Activated naive CD8-positive, alpha-beta T cell (primary cell): ENCODE data around the gene BICDL1.
"Not testable (repeated sequence)": the region's sequence is repeated elsewhere in the genome, so short reads cannot be mapped to it uniquely, and the experiment has no call there.

Source experiments
- H3K27ac Mint-ChIP-seq: one replicate; pipeline ENCODE4 v1.8.0; 2021; ENCODE audit warnings: mixed read lengths
- H3K27me3 Mint-ChIP-seq: one replicate; pipeline ENCODE4 v1.8.0; 2021; ENCODE audit warnings: mixed read lengths
- H3K36me3 Mint-ChIP-seq: one replicate; pipeline ENCODE4 v1.8.0; 2021; ENCODE audit warnings: mixed read lengths
- H3K4me1 Mint-ChIP-seq: one replicate; pipeline ENCODE4 v1.8.0; 2021; ENCODE audit warnings: low read depth, mixed read lengths
- H3K4me3 Mint-ChIP-seq: one replicate; pipeline ENCODE4 v1.8.0; 2021; ENCODE audit warnings: mild to moderate bottlenecking, mixed read lengths
- H3K9me3 Mint-ChIP-seq: one replicate; pipeline ENCODE4 v1.8.0; 2021; ENCODE audit warnings: low read depth, mixed read lengths

Gene BICDL1

DNA sequence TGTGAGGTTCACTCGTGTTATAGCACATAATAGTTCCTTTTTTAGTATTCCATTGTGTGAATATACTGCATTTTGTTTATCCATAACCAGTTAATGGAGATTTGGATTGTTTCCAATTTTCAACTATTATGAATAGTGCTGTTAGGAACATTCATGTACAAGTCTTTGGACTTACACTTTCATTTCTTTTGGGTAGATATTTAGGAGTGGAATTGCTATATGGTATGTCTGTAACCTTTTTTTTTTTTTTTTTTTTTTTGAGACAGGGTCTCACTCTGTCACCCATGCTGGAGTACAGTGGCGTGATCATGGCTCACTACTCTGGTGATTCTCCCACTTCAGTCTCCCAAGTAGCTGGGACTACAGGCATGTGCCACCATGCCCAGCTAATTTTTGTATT is 27.2 kb downstream of the BICDL1 start:
- peaks cover 74% of the 10 kb centered on the region for H3K4me1 Mint-ChIP-seq
- peaks cover 19% of the 10 kb centered on the region for H3K36me3 Mint-ChIP-seq
- H3K27ac Mint-ChIP-seq, result peak overlapping the region; percentile 100
- H3K27me3 Mint-ChIP-seq, H3K9me3 Mint-ChIP-seq: not testable (repeated sequence)
- peak overlapping the region; percentile 81 for H3K4me3 Mint-ChIP-seq

- Mint-ChIP-seq H3K4me1 (peaks cover 48% of the 10 kb centered on the region), H3K9me3 (no peaks in the 10 kb centered on the region), H3K27me3 (no peaks in the 10 kb centered on the region), H3K27ac (peak overlapping the region; percentile 61), H3K4me3 (peak overlapping the region; percentile 4), H3K36me3 (peaks cover 25% of the 10 kb centered on the region)
These were observed 30.2 kb downstream of the BICDL1 start for GRCh38 chr12:120019197-120019596.

GRCh38 chr12:120019938-120020337 is 30.9 kb downstream of the BICDL1 start:
- no peaks in the 10 kb centered on the region for H3K9me3 Mint-ChIP-seq
- H3K36me3 Mint-ChIP-seq, result peaks cover 29% of the 10 kb centered on the region
- H3K4me1 Mint-ChIP-seq, result peaks cover 42% of the 10 kb centered on the region
- no peaks in the 10 kb centered on the region for H3K27me3 Mint-ChIP-seq
- peak overlapping the region; percentile 75 for H3K27ac Mint-ChIP-seq
- H3K4me3 Mint-ChIP-seq, result no peak overlapping the region

GRCh38 chr12:120024193-120024592 is 35.2 kb downstream of the BICDL1 start:
- no peaks in the 10 kb centered on the region for H3K27me3 Mint-ChIP-seq
- H3K36me3 Mint-ChIP-seq, result peaks cover 24% of the 10 kb centered on the region
- H3K4me1 Mint-ChIP-seq, result peaks cover 12% of the 10 kb centered on the region
- no peak overlapping the region for H3K4me3 Mint-ChIP-seq
- no peak overlapping the region for H3K27ac Mint-ChIP-seq
- no peaks in the 10 kb centered on the region for H3K9me3 Mint-ChIP-seq

- Mint-ChIP-seq H3K4me1 (peaks cover 9% of the 10 kb centered on the region), H3K4me3 (no peak overlapping the region), H3K27ac (no peak overlapping the region), H3K27me3 (no peaks in the 10 kb centered on the region), H3K36me3 (peaks cover 29% of the 10 kb centered on the region), H3K9me3 (no peaks in the 10 kb centered on the region)
These were observed 36.6 kb downstream of the BICDL1 start for GRCh38 chr12:120025640-120026039.

DNA sequence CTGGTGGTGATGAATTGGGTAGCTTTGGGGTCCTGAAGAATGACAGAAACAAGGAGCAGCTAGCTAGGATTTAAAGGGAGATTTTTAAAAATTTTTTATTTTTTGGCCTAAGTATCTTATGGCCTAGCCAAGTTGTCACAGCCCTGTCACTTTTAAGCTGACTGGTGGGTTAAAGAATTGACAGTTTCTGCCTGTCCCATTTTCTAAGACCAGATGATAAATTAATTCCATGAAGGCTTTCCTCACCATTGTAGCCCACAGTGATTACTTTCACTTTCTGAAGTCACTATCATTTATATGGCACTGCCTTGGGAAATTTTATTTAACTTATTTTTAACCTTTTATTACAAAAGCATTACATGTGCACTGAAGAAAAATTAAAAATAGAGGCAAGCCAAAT is 43.2 kb downstream of the BICDL1 start:
- Mint-ChIP-seq H3K27ac (peak overlapping the region; percentile 58), H3K36me3 (peaks cover 15% of the 10 kb centered on the region)

GRCh38 chr12:120037851-120038250 is 48.8 kb downstream of the BICDL1 start:
- no peak overlapping the region for H3K4me3 Mint-ChIP-seq

More for the DNA sequence above, 43.2 kb downstream of the BICDL1 start:
- Mint-ChIP-seq H3K4me3 (peak overlapping the region; percentile 8), H3K27me3 (no peaks in the 10 kb centered on the region), H3K4me1 (peaks cover 36% of the 10 kb centered on the region), H3K9me3 (no peaks in the 10 kb centered on the region)

GRCh38 chr12:120039711-120040110 is 50.7 kb downstream of the BICDL1 start:
- peaks cover 10% of the 10 kb centered on the region for H3K36me3 Mint-ChIP-seq
- no peaks in the 10 kb centered on the region for H3K9me3 Mint-ChIP-seq
- peaks cover 40% of the 10 kb centered on the region for H3K4me1 Mint-ChIP-seq
- H3K27me3 Mint-ChIP-seq, result no peaks in the 10 kb centered on the region
- H3K4me3 Mint-ChIP-seq, result no peak overlapping the region
- no peak overlapping the region for H3K27ac Mint-ChIP-seq

More at GRCh38 chr12:120037851-120038250, 48.8 kb downstream of the BICDL1 start:
- H3K36me3 Mint-ChIP-seq, result peaks cover 7% of the 10 kb centered on the region
- no peaks in the 10 kb centered on the region for H3K27me3 Mint-ChIP-seq
- no peak overlapping the region for H3K27ac Mint-ChIP-seq
- H3K9me3 Mint-ChIP-seq, result no peaks in the 10 kb centered on the region
- H3K4me1 Mint-ChIP-seq, result peaks cover 45% of the 10 kb centered on the region

- peak overlapping the region; percentile 64 for H3K27ac Mint-ChIP-seq
- peak overlapping the region; percentile 21 for H3K4me3 Mint-ChIP-seq
- H3K27me3 Mint-ChIP-seq, result no peaks in the 10 kb centered on the region
- peaks cover 12% of the 10 kb centered on the region for H3K36me3 Mint-ChIP-seq
- H3K9me3 Mint-ChIP-seq, result no peaks in the 10 kb centered on the region
- H3K4me1 Mint-ChIP-seq, result peaks cover 38% of the 10 kb centered on the region
These were observed 52.6 kb downstream of the BICDL1 start for GRCh38 chr12:120041386-120042231.

DNA sequence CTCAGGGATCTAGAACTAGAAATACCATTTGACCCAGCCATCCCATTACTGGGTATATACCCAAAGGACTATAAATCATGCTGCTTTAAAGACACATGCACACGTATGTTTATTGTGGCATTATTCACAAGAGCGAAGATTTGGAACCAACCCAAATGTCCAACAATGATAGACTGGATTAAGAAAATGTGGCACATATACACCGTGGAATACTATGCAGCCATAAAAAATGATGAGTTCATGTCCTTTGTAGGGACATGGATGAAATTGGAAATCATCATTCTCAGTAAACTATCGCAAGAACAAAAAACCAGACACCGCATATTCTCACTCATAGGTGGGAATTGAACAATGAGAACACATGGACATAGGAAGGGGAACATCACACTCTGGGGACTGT is 56.3 kb downstream of the BICDL1 start:
- Mint-ChIP-seq H3K36me3 (peaks cover 17% of the 10 kb centered on the region), H3K4me1 (peaks cover 52% of the 10 kb centered on the region)
- H3K9me3 Mint-ChIP-seq, H3K4me3 Mint-ChIP-seq, H3K27me3 Mint-ChIP-seq, H3K27ac Mint-ChIP-seq: not testable (repeated sequence)

GRCh38 chr12:120047072-120047471 is 58.0 kb downstream of the BICDL1 start:
- peaks cover 39% of the 10 kb centered on the region for H3K4me1 Mint-ChIP-seq
- H3K9me3 Mint-ChIP-seq, result no peaks in the 10 kb centered on the region
- peak overlapping the region; percentile 28 for H3K27ac Mint-ChIP-seq
- no peaks in the 10 kb centered on the region for H3K27me3 Mint-ChIP-seq
- no peak overlapping the region for H3K4me3 Mint-ChIP-seq
- peaks cover 22% of the 10 kb centered on the region for H3K36me3 Mint-ChIP-seq

DNA sequence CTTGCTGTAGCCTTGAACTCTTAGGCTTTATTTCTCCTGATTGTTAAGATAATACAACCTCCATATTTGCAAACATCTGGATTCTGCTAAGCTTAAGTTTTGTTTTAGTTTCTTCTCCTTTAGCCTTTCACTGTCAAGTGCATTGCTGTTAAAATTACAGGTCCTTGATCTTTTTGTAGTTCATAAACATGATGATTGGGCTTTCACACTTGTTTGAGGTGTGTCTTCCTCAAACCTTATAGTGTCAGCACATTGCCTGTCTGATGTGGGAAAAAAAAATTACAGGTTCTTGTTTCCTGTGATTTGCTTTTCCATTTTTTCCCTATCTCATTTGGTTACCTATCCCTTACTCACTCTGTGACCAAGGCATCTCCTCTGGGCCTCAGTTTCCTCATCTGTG is 59.2 kb downstream of the BICDL1 start:
- H3K27me3 Mint-ChIP-seq, result no peaks in the 10 kb centered on the region
- peaks cover 27% of the 10 kb centered on the region for H3K36me3 Mint-ChIP-seq
- H3K4me3 Mint-ChIP-seq, result no peak overlapping the region
- H3K27ac Mint-ChIP-seq, result peak overlapping the region; percentile 69
- H3K9me3 Mint-ChIP-seq, result no peaks in the 10 kb centered on the region
- peaks cover 41% of the 10 kb centered on the region for H3K4me1 Mint-ChIP-seq

DNA sequence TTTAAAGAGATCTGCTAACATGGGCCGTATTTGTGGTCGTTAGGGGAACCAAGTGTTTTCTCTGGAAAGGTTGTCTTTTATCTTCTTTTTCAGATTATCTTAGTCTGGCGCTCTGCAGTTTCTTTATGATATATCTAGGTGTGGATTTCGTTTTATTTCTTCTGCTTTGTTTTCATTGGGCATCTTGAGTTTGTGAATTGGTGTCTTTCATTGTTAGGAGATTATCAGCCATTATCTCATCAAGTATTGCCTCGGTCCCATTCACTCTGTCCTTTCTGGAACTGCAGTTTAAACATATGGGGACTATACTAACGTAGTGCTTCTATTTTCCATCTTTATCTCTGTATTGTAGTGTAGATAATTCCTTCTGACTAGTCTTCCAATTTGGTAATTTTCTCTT is 60.4 kb downstream of the BICDL1 start:
- no peaks in the 10 kb centered on the region for H3K27me3 Mint-ChIP-seq
- H3K27ac Mint-ChIP-seq, result peak overlapping the region; percentile 59
- peaks cover 42% of the 10 kb centered on the region for H3K4me1 Mint-ChIP-seq
- H3K9me3 Mint-ChIP-seq, result no peaks in the 10 kb centered on the region
- peaks cover 23% of the 10 kb centered on the region for H3K36me3 Mint-ChIP-seq
- no peak overlapping the region for H3K4me3 Mint-ChIP-seq

DNA sequence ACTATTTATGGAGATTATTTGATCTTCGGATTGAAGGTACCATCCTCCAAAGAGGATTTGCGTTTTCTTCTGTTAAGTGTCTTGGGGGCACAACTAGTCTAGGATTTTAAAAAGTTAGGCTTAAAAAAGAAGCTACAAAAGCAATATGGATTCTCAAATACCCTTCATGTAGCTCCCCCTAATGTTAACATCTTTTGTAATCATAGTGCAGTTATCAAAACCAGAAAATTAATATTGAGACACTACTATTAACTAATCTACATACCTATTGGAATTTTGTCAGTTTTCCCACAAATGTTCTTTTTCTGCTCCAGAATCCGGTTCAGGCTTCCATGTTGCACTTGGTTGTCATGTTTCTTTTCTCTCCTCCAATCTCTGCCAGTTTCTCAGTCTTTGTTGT is 62.5 kb downstream of the BICDL1 start:
- no peak overlapping the region for H3K27ac Mint-ChIP-seq
- H3K9me3 Mint-ChIP-seq, result no peaks in the 10 kb centered on the region
- H3K4me3 Mint-ChIP-seq, result no peak overlapping the region
- H3K27me3 Mint-ChIP-seq, result no peaks in the 10 kb centered on the region
- peaks cover 41% of the 10 kb centered on the region for H3K4me1 Mint-ChIP-seq
- H3K36me3 Mint-ChIP-seq, result peaks cover 24% of the 10 kb centered on the region

DNA sequence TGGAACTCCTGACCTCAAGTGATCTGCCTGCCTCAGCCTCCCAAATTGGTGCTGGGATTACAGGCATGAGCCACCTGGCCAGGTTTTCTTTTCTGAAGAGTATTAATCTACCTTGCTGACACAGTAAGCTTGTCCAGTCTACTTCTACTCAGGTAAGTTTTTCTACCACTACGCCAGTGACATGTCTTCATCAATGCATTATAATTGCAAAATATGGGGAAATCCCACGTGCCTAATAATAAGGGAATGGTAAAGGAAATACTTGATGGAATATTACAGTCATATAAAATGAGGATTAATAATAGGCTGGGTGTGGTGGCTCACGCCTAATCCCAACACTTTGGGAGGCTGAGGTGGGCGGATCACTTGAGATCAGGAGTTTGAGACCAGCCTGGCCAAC is 65.3 kb downstream of the BICDL1 start:
- H3K27ac Mint-ChIP-seq, result no peak overlapping the region
- peaks cover 27% of the 10 kb centered on the region for H3K36me3 Mint-ChIP-seq
- no peaks in the 10 kb centered on the region for H3K27me3 Mint-ChIP-seq
- H3K9me3 Mint-ChIP-seq, result no peaks in the 10 kb centered on the region
- no peak overlapping the region for H3K4me3 Mint-ChIP-seq
- H3K4me1 Mint-ChIP-seq, result peaks cover 20% of the 10 kb centered on the region
